Smooth muscle cell (in vitro differentiated cells): ENCODE data around the gene EPX. TPM values are rescaled to one million over a fixed set of nuclear protein-coding genes. Genes with fewer than 3 reads are reported as not detected.

Experiments used
- DNase-seq: peaks from one replicate; lab custom pipeline; 2025; ENCODE audit not compliant: unreplicated experiment; lab: John Stamatoyannopoulos, UW
- H2AFZ ChIP-seq: fragments of 200-600 bp; sonication (generic); 2 replicates; pipeline ENCODE4 v1.6.0; 2016; ENCODE audit warnings: antibody characterized with exemption, low read depth, mild to moderate bottlenecking
- H3F3A ChIP-seq: fragments of 200-600 bp; sonication (generic); 2 replicates; pipeline ENCODE4 v1.6.0; 2017; ENCODE audit warnings: antibody characterized with exemption, low read depth
- H3K27ac ChIP-seq: fragments of 200-600 bp; sonication (generic); 2 replicates; pipeline ENCODE4 v1.5.1; 2016; ENCODE audit warnings: low read depth, mild to moderate bottlenecking
- H3K27me3 ChIP-seq: fragments of 200-600 bp; sonication (generic); 2 replicates; pipeline ENCODE4 v1.6.1; 2016; ENCODE audit warnings: low read depth, mild to moderate bottlenecking
- H3K36me3 ChIP-seq: fragments of 200-600 bp; sonication (generic); 2 replicates; pipeline ENCODE4 v1.5.1; 2016; ENCODE audit warnings: low read depth
- H3K4me1 ChIP-seq: fragments of 200-600 bp; sonication (generic); 2 replicates; pipeline ENCODE4 v1.5.1; 2016; ENCODE audit warnings: low read depth
- H3K4me2 ChIP-seq: fragments of 200-600 bp; sonication (generic); 2 replicates; pipeline ENCODE4 v1.6.0; 2016; ENCODE audit warnings: mild to moderate bottlenecking
- H3K4me3 ChIP-seq: fragments of 200-600 bp; sonication (generic); 2 replicates; pipeline ENCODE4 v1.5.1; 2016; ENCODE audit warnings: mild to moderate bottlenecking
- H3K79me2 ChIP-seq: fragments of 200-600 bp; sonication (generic); 2 replicates; pipeline ENCODE4 v1.6.0; 2016; ENCODE audit warnings: low read depth, mild to moderate bottlenecking
- H3K9ac ChIP-seq: fragments of 200-600 bp; sonication (generic); 2 replicates; pipeline ENCODE4 v1.6.0; 2016; ENCODE audit warnings: low read depth
- H3K9me3 ChIP-seq: fragments of 200-600 bp; sonication (generic); replicated peaks from 2 replicates; pipeline ENCODE4 v1.5.1; 2016; ENCODE audit warnings: low read depth
- H4K20me1 ChIP-seq: fragments of 200-600 bp; sonication (generic); 2 replicates; pipeline ENCODE4 v1.6.0; 2016; ENCODE audit warnings: low read depth
- WGBS: methylation state at CpG from one replicate; pipeline ENCODE4 v1.1.7; 2016; ENCODE audit warnings: low lambda C conversion rate; 5-methylcytosine and 5-hydroxymethylcytosine counted together
- polyA plus RNA-seq: library from polyadenylated mRNA; unstranded; fragments of >200 nt; fragmentation: Nextera tagmentation; extraction: Ambion mirVana; gene quantifications from 2 replicates; pipeline ENCODE4 v1.2.1, GENCODE V29; 2016
- total RNA-seq: library from RNA; depleted of rRNA; stranded (reverse); fragments of >200 nt; gene quantifications from 2 replicates; pipeline ENCODE4 v1.2.3, GENCODE V29; 2014
- TF ChIP-seq, protein P1 (sequence below): fragments of 200-600 bp; sonication (generic); IDR thresholded peaks from 2 replicates; pipeline ENCODE4 v1.5.1; 2017; ENCODE audit warnings: borderline replicate concordance, mild to moderate bottlenecking, antibody characterized with exemption; ENCODE audit not compliant: insufficient read depth, poor library complexity, severe bottlenecking

EPX gene
- total and polyA plus RNA-seq, 2 experiments from 2014 or later: not detected

DNA sequence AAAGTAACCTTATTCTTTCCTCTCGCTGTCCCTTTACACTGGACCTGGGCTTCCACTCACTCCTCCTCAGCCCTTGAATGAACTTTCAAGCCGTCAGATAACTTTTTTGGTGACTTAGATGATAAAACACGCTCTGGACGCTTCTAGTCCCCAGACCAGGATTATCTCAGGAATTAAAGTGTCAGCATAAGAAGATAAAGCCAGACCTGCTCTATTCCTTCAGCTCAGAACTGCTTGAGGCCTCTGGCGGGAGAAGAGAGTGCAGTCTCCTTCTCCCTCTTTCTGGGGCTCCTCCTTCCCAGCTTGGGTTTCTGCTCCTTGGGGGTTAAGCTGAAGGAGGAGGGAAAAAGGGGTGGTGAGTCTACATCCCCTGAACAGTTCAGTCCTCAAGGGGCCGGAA is 52.4 kb downstream of the EPX start:
- H3K36me3 ChIP-seq: no peaks in the 10 kb centered on the region
- H3F3A ChIP-seq: no peaks in the 10 kb centered on the region
- H3K27me3 ChIP-seq: peaks cover 41% of the 10 kb centered on the region
- no peak overlapping the region for H3K9ac ChIP-seq
- H3K4me2 ChIP-seq: peak overlapping the region; percentile 45
- H3K79me2 ChIP-seq: no peaks in the 10 kb centered on the region
- DNase-seq: no peak
- H3K27ac ChIP-seq: no peak overlapping the region
- TF ChIP-seq, protein P1, sequence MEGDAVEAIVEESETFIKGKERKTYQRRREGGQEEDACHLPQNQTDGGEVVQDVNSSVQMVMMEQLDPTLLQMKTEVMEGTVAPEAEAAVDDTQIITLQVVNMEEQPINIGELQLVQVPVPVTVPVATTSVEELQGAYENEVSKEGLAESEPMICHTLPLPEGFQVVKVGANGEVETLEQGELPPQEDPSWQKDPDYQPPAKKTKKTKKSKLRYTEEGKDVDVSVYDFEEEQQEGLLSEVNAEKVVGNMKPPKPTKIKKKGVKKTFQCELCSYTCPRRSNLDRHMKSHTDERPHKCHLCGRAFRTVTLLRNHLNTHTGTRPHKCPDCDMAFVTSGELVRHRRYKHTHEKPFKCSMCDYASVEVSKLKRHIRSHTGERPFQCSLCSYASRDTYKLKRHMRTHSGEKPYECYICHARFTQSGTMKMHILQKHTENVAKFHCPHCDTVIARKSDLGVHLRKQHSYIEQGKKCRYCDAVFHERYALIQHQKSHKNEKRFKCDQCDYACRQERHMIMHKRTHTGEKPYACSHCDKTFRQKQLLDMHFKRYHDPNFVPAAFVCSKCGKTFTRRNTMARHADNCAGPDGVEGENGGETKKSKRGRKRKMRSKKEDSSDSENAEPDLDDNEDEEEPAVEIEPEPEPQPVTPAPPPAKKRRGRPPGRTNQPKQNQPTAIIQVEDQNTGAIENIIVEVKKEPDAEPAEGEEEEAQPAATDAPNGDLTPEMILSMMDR: no peak
- peaks cover 5% of the 10 kb centered on the region for H3K4me1 ChIP-seq
- no peaks in the 10 kb centered on the region for H4K20me1 ChIP-seq
- H3K9me3 ChIP-seq: no peaks in the 10 kb centered on the region
- no peak overlapping the region for H3K4me3 ChIP-seq
- H2AFZ ChIP-seq: no peak overlapping the region
- WGBS: 38% methylated on average over 6 of the region's 6 CpGs

DNA sequence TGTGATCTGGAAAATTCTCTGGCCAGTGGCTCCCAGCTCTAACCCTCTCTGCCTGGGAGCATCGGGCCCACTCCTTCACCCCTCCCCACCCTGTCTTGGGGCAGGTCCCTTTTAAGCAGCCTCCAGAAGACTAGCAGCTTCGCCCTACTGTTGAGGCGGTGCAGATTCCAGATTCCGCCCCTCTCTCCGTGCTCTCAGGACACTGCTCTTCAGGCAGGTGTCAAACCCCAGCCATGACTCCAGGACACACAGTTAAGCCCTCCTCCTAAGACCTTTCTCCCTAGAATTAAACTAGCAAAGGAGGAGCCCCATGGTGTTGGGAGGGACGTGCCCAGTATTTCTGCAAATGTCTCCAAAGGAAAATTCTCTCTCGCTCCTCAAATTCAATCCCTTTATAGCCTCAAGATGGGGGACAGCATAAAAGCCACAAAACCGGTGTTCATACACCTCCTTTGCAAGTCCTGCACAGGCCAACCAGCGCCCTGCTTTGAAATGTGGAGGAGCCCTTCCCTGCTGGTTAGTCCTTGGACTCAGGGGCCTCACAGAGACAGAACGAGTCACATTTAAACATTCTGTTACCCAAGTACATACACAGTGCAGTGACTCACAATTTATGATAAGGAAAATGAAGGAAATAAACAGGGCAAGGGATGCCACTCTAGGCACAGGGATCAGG is 53.0 kb downstream of the EPX start:
- Histone ChIP-seq H3K4me2 (peak overlapping the region; percentile 45), H3K27me3 (peaks cover 41% of the 10 kb centered on the region), H2AFZ (no peak overlapping the region), H3K4me1 (peaks cover 5% of the 10 kb centered on the region), H3K27ac (no peak overlapping the region), H3K4me3 (no peak overlapping the region), H3K79me2 (no peaks in the 10 kb centered on the region), H3K36me3 (no peaks in the 10 kb centered on the region), H3F3A (no peaks in the 10 kb centered on the region), H4K20me1 (no peaks in the 10 kb centered on the region), H3K9ac (no peak overlapping the region), H3K9me3 (no peaks in the 10 kb centered on the region)
- TF ChIP-seq, protein P1: no peak
- DNase-seq: no peak
- whole genome bisulfite sequencing: 69% methylated on average over 10 of the region's 10 CpGs

DNA sequence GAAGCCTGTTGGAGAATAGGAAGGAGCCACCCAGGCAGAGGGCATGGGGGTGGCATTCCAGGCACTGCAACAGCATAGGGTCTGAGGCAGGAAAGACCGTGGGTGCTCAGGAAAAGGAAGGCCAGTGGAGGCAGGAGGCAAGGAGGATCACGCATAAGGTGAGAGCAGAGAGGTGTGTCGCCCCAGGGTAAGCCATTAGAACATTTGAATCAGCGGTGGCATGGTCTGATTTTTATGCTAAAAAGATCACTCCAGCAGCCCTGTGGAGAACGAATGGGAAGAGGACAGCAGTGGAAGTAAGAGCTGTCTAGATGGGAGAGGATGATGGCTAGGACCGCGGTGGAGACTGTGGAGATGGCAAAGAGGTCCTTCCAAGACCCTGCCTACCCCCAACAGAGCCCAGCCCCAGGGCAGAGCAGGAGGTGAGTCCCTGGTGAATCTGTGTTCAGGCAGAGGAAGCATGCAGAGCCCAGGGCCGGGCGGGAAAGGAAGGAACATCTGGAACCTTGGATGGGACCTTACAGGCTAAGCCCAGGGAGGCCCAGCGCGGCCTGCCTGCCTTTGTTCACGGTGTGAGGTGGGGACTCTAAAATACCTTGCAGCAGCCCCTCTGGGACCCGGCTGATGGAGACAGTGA is 53.7 kb downstream of the EPX start:
- 84% methylated on average over 13 of the region's 13 CpGs for WGBS
- H3K9me3 ChIP-seq: no peaks in the 10 kb centered on the region
- H3F3A ChIP-seq: no peaks in the 10 kb centered on the region
- H4K20me1 ChIP-seq: no peaks in the 10 kb centered on the region
- DNase-seq: no peak
- H3K36me3 ChIP-seq: no peaks in the 10 kb centered on the region
- H3K79me2 ChIP-seq: no peaks in the 10 kb centered on the region
- H3K27ac ChIP-seq: no peak overlapping the region
- TF ChIP-seq, protein P1: no peak
- H3K9ac ChIP-seq: no peak overlapping the region
- no peak overlapping the region for H2AFZ ChIP-seq
- H3K4me2 ChIP-seq: peak overlapping the region; percentile 45
- H3K4me3 ChIP-seq: no peak overlapping the region
- peaks cover 5% of the 10 kb centered on the region for H3K4me1 ChIP-seq
- H3K27me3 ChIP-seq: peaks cover 44% of the 10 kb centered on the region
